Measurements from ENCODE around the gene ST3GAL4.

DNA sequence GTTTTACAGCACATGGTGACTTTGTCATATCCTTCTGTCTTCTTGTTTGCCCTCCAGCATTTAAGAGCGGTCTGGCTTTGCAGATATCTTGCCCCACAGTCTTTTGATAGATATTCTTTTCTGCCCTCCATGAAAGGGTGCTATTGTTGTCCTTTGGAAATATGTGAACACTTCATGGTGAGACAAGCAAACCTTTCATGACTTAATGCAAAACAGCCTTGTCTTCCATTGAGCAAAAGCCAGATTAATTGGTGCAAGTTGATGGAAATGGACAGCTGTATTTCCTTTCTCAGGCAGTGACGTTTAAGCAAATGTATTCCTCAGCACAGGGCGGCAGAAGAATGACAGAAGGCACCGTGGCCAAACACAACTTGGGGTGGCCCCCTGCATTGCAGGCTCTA lies 47.2 kb upstream of the ST3GAL4 start:
- TF ChIP-seq, protein P1, sequence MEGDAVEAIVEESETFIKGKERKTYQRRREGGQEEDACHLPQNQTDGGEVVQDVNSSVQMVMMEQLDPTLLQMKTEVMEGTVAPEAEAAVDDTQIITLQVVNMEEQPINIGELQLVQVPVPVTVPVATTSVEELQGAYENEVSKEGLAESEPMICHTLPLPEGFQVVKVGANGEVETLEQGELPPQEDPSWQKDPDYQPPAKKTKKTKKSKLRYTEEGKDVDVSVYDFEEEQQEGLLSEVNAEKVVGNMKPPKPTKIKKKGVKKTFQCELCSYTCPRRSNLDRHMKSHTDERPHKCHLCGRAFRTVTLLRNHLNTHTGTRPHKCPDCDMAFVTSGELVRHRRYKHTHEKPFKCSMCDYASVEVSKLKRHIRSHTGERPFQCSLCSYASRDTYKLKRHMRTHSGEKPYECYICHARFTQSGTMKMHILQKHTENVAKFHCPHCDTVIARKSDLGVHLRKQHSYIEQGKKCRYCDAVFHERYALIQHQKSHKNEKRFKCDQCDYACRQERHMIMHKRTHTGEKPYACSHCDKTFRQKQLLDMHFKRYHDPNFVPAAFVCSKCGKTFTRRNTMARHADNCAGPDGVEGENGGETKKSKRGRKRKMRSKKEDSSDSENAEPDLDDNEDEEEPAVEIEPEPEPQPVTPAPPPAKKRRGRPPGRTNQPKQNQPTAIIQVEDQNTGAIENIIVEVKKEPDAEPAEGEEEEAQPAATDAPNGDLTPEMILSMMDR (conservative IDR thresholded peaks at IDR 0.05; ENCODE audit: low read length) = no peak
- TF ChIP-seq EZH2phosphoT487 (IDR thresholded peaks at IDR 0.05; ENCODE audit: borderline replicate concordance) = no peak
